Measurements from ENCODE around the gene KIAA1217. TPM values are rescaled to one million over a fixed set of nuclear protein-coding genes. Genes with fewer than 3 reads are reported as not detected.

Gene KIAA1217
- total RNA-seq, 1 experiment from 2014 or later, result 18.6 TPM

GRCh38 chr10:24390146-24390700, 181.3 kb downstream of the KIAA1217 start:
- H3K18ac ChIP-seq (ENCODE audit: insufficient read length, low read depth, low read length), result no peak overlapping the region
- peaks cover 0 to 2% of the 10 kb centered on the region in 2 experiments; a peak in 3 of 5 replicates for H3K9me3 Mint-ChIP-seq
- H3K79me1 ChIP-seq (ENCODE audit: insufficient read depth, low read depth, low read length, poor library complexity, severe bottlenecking), result no peaks in the 10 kb centered on the region
- no peak overlapping the region for H4K5ac ChIP-seq (ENCODE audit: insufficient read length, low read depth, low read length)
- no peak overlapping the region for H3K27ac Mint-ChIP-seq
- no peak overlapping the region for H4K91ac ChIP-seq (ENCODE audit: insufficient read length, low read depth, low read length)
- DNase-seq, result no peak
- H3K4me1 ChIP-seq (ENCODE audit: insufficient read depth, low read length), result no peaks in the 10 kb centered on the region
- H3K4me2 ChIP-seq (ENCODE audit: insufficient read depth, insufficient read length, low read length), result no peak overlapping the region
- H4K8ac ChIP-seq (replicated peaks; ENCODE audit: insufficient read length, low read depth, low read length), result no peak overlapping the region
- no peaks in the 10 kb centered on the region for H3K9me3 ChIP-seq (ENCODE audit: control insufficient read depth, low read depth, low read length)
- no peak overlapping the region for H2BK120ac ChIP-seq (ENCODE audit: low read depth, low read length, poor library complexity, severe bottlenecking)
- no peak overlapping the region for H3K23ac ChIP-seq (ENCODE audit: insufficient read length, low read depth, low read length)
- no peak overlapping the region for H3K27ac ChIP-seq (ENCODE audit: insufficient read length, low read depth, low read length)
- no peaks in the 10 kb centered on the region for H3K27me3 Mint-ChIP-seq (ENCODE audit: low read depth)
- no peak overlapping the region for H2AFZ ChIP-seq (ENCODE audit: low read length)
- H3K4ac ChIP-seq (ENCODE audit: low read depth, low read length), result no peak overlapping the region
- no peaks in the 10 kb centered on the region for H3K23me2 ChIP-seq (ENCODE audit: insufficient read length, low read depth, low read length, poor library complexity, severe bottlenecking)
- H3K4me3 Mint-ChIP-seq, result no peak overlapping the region
- H3K79me2 ChIP-seq (ENCODE audit: insufficient read depth, low read length), result no peaks in the 10 kb centered on the region
- H3K9ac ChIP-seq (ENCODE audit: extremely low read depth, insufficient read length, low read length), result no peak overlapping the region
- H3K4me1 Mint-ChIP-seq, result peaks cover 11 to 14% of the 10 kb centered on the region in 2 experiments
- no peak overlapping the region for H2BK20ac ChIP-seq (ENCODE audit: low read depth, low read length, poor library complexity, severe bottlenecking)
- no peak overlapping the region for H2BK15ac ChIP-seq (ENCODE audit: low read depth, low read length)
- H4K20me1 ChIP-seq (ENCODE audit: control insufficient read depth, insufficient read depth, insufficient read length), result no peaks in the 10 kb centered on the region
- no peak overlapping the region for H3K56ac ChIP-seq (ENCODE audit: insufficient read length, low read depth, low read length)
- H3K36me3 Mint-ChIP-seq (ENCODE audit: insufficient read depth in 1 of 3, low read depth in 3 of 3), result peaks cover 0 to 8% (median 4%) of the 10 kb centered on the region in 3 experiments; a peak in 3 of 7 replicates
- H3K27me3 ChIP-seq (ENCODE audit: insufficient read depth, low read length), result no peaks in the 10 kb centered on the region
- no peak overlapping the region for H3K14ac ChIP-seq (ENCODE audit: insufficient read depth, low read length)
- no peak overlapping the region for H3T11ph ChIP-seq (ENCODE audit: low read length)
- no peak overlapping the region for H2AK5ac ChIP-seq (ENCODE audit: insufficient read length, low read length)
- no CpG with 5 or more reads among the region's 2 CpGs for WGBS (ENCODE audit: extremely low coverage, insufficient read length, low lambda C conversion rate)
- TF ChIP-seq CTCF (conservative IDR thresholded peaks at IDR 0.05), result no peak
- H2BK12ac ChIP-seq (ENCODE audit: insufficient read length, low read depth, low read length), result no peak overlapping the region
- H2BK5ac ChIP-seq (ENCODE audit: insufficient read length, low read length), result no peak overlapping the region

Measured in H9 (cell line).